Muscle of leg (tissue), 11 donors: ENCODE measurements around the gene TDRD7. TPM values are rescaled to one million over a fixed set of nuclear protein-coding genes. Genes with fewer than 3 reads are reported as not detected.
A peak's percentile ranks its signal among the peaks of the same experiment; 100 is the strongest.
"Not testable (repeated sequence)": the region's sequence is repeated elsewhere in the genome, so short reads cannot be mapped to it uniquely, and the experiment has no call there.

Experiments
- DNase-seq: peaks from one replicate; pipeline ENCODE4 v3.0.0; 2013
- H3K27ac ChIP-seq: one replicate; pipeline ENCODE4 v1.5.1; 2013; ENCODE audit warnings: mild to moderate bottlenecking, low read length, control low read depth
- H3K27me3 ChIP-seq: one replicate; pipeline ENCODE4 v1.6.1; 2013; ENCODE audit warnings: low read length; ENCODE audit not compliant: control insufficient read depth, insufficient read depth
- H3K36me3 ChIP-seq: one replicate; pipeline ENCODE4 v1.6.1; 2013; ENCODE audit warnings: low read length; ENCODE audit not compliant: control insufficient read depth, insufficient read depth
- H3K4me1 ChIP-seq: one replicate; pipeline ENCODE4 v1.6.1; 2013; ENCODE audit warnings: low read length; ENCODE audit not compliant: control insufficient read depth, insufficient read depth
- H3K4me3 ChIP-seq: one replicate; pipeline ENCODE4 v1.5.1; 2013; ENCODE audit warnings: low read length, control low read depth
- H3K9me3 ChIP-seq: replicated peaks from 2 replicates; pipeline ENCODE4 v1.6.1; 2013; ENCODE audit warnings: low read depth, low read length; ENCODE audit not compliant: control insufficient read depth
- WGBS: methylation state at CpG from one replicate; pipeline ENCODE4 v1.1.5; 2013; ENCODE audit warnings: missing lambda C conversion rate; ENCODE audit not compliant: insufficient coverage; 5-methylcytosine and 5-hydroxymethylcytosine counted together
- polyA plus RNA-seq, 8 donors: library from polyadenylated mRNA; unstranded; fragments of 120-200 nt; gene quantifications; one replicate each; pipeline versions ENCODE4 v1.2.1 to v1.2.3, GENCODE V29; 2013; ENCODE audit warnings: inconsistent platforms in 1 of 8, low replicate concordance in 1 of 8; ENCODE audit not compliant: insufficient read length in 8 of 8, insufficient read depth in 1 of 8
- total RNA-seq: library from RNA; stranded (reverse); fragments of 120-200 nt; gene quantifications from one replicate; pipeline ENCODE4 v1.2.4, GENCODE V29; 2013

TDRD7 gene
- total and polyA plus RNA-seq, 9 donors = 2.9 to 4.9 (median 4.3) TPM

DNA sequence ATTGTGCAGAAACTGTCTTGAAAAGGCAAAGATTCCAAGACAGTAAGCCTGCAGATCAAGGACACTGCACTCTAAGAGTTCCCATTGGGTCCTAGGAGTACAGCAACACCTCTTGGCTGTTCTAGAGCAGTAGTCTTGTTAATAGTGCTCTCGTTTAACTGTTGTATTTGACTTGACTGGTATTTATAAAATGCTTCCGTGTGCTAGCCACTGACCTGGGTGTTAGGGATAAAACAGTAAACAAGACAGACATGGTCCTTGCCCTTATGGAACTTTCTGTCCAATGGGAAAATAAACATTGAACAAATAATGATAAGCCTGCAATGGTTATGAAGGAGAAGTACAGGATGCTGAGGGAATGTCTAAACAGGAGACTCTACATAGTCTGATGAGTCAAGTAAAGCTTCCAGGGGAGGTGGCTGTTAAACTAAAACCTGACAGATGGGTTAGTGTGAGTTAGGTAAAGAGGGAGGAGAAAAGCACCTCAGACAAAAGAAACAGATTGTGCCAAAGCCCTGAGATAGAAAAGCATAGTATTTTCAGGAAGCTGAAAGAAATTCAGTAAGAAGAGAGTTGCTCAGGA, 33.3 kb downstream of the TDRD7 start:
- Histone ChIP-seq H3K36me3 (peaks cover 2% of the 10 kb centered on the region), H3K4me1 (peaks cover 2% of the 10 kb centered on the region), H3K27ac (no peak overlapping the region), H3K9me3 (no peaks in the 10 kb centered on the region), H3K4me3 (no peak overlapping the region), H3K27me3 (no peaks in the 10 kb centered on the region)
- DNase-seq = no peak
- 72% methylated on average over 2 of the region's 2 CpGs for WGBS

DNA sequence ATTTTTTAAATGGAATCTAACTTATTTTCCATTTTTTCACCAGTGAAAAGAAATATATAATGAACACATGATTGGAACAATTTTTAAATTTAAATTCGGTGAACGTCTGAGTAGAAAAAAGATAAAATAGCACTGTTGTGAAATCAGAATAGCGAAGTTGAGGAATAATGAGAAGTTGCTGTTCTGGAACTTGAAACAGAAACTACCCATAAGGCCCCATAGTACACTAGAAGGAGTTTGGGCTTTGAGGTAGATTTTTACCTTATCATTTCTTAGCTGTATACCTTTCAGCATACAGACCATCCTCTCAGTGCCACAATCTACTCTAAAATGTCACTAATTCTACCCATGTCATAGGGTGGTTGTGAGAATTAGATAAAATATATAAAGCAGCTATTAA, 35.1 kb downstream of the TDRD7 start:
- Histone ChIP-seq H3K4me3 (no peak overlapping the region), H3K9me3 (no peaks in the 10 kb centered on the region), H3K27ac (no peak overlapping the region), H3K4me1 (no peaks in the 10 kb centered on the region), H3K36me3 (no peaks in the 10 kb centered on the region), H3K27me3 (no peaks in the 10 kb centered on the region)
- WGBS = no CpG with 5 or more reads among the region's 3 CpGs
- peak; percentile 3 for DNase-seq

GRCh38 chr9:97453573-97453972, 41.7 kb downstream of the TDRD7 start:
- H3K27me3 ChIP-seq, H3K4me3 ChIP-seq, H3K36me3 ChIP-seq, H3K27ac ChIP-seq, H3K9me3 ChIP-seq, H3K4me1 ChIP-seq, DNase-seq: not testable (repeated sequence)
- no CpG with 5 or more reads among the region's 3 CpGs for WGBS

- not testable (repeated sequence) for H3K36me3 ChIP-seq, H3K4me3 ChIP-seq, H3K9me3 ChIP-seq, H3K27me3 ChIP-seq, H3K27ac ChIP-seq, DNase-seq, H3K4me1 ChIP-seq
Observed at GRCh38 chr9:97456841-97457240, 44.9 kb downstream of the TDRD7 start.

GRCh38 chr9:97459326-97459725, 47.4 kb downstream of the TDRD7 start:
- H3K9me3 ChIP-seq = no peaks in the 10 kb centered on the region
- H3K27ac ChIP-seq = no peak overlapping the region
- peaks cover 4% of the 10 kb centered on the region for H3K36me3 ChIP-seq
- no peak for DNase-seq
- no peaks in the 10 kb centered on the region for H3K27me3 ChIP-seq
- H3K4me1 ChIP-seq = no peaks in the 10 kb centered on the region
- no peak overlapping the region for H3K4me3 ChIP-seq

DNA sequence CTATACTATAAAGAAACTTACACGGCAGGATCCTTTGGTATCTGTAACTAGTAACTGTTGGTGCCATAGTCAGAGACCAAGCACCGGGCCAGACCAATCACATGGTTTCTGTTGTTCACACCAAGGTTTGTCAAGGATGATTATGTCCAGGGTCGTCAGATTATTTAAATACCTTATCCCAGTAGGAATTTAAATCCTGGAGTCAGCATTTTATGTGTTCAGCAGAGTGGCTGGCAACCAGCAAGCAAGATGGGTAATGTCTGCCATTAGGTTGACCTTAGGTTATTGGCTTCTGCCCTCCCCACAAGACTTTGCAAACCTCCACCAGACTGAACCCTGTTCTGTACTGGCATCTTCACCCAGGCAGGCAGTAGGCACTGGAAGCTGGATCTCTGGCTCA, 50.3 kb downstream of the TDRD7 start:
- no peaks in the 10 kb centered on the region for H3K9me3 ChIP-seq
- no peaks in the 10 kb centered on the region for H3K4me1 ChIP-seq
- no CpG with 5 or more reads among the region's 3 CpGs for WGBS
- H3K36me3 ChIP-seq = peaks cover 4% of the 10 kb centered on the region
- H3K27me3 ChIP-seq = no peaks in the 10 kb centered on the region
- H3K4me3 ChIP-seq = no peak overlapping the region
- H3K27ac ChIP-seq = no peak overlapping the region
- DNase-seq = no peak

DNA sequence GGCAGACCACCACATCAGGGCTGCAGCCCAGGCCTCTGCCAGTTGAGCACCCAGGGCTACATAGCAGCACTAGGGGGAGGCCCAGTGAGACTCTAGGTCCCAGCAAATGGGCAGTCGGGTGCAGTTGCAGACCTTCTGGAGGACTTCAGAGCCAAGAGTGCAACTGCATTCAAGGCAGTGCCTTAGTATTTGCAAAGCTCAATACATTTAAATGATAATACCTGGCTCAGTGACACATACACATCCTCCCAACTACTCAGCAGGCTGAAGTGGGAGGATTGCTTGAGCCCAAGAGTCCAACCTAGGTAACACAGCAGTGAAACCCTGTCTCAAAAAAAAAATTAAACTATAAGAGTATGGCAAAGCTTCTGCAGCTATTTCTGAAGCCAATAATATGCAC, 51.0 kb downstream of the TDRD7 start:
- Histone ChIP-seq H3K36me3 (peaks cover 4% of the 10 kb centered on the region), H3K27ac (no peak overlapping the region), H3K27me3 (no peaks in the 10 kb centered on the region), H3K4me1 (no peaks in the 10 kb centered on the region), H3K9me3 (no peaks in the 10 kb centered on the region), H3K4me3 (no peak overlapping the region)
- DNase-seq = no peak
- WGBS = 88% methylated on average over 1 of the region's 1 CpG

GRCh38 chr9:97468658-97469448, 57.0 kb downstream of the TDRD7 start:
- H3K36me3 ChIP-seq = no peaks in the 10 kb centered on the region

GRCh38 chr9:97470076-97470475, 58.2 kb downstream of the TDRD7 start:
- H3K36me3 ChIP-seq = no peaks in the 10 kb centered on the region
- peak; percentile 2 for DNase-seq
- H3K27ac ChIP-seq = no peak overlapping the region
- no peak overlapping the region for H3K4me3 ChIP-seq
- peaks cover 5% of the 10 kb centered on the region for H3K4me1 ChIP-seq
- WGBS = 47% methylated on average over 2 of the region's 2 CpGs
- no peaks in the 10 kb centered on the region for H3K9me3 ChIP-seq
- H3K27me3 ChIP-seq = no peaks in the 10 kb centered on the region

More at GRCh38 chr9:97468658-97469448, 57.0 kb downstream of the TDRD7 start:
- Histone ChIP-seq H3K27me3 (no peaks in the 10 kb centered on the region), H3K9me3 (no peaks in the 10 kb centered on the region), H3K27ac (peak overlapping the region; percentile 13), H3K4me3 (no peak overlapping the region), H3K4me1 (peaks cover 5% of the 10 kb centered on the region)
- WGBS = 36% methylated on average over 1 of the region's 4 CpGs
- DNase-seq = peak; percentile 81

GRCh38 chr9:97473717-97474116, 61.8 kb downstream of the TDRD7 start:
- Histone ChIP-seq H3K36me3 (no peaks in the 10 kb centered on the region), H3K4me3 (no peak overlapping the region), H3K9me3 (no peaks in the 10 kb centered on the region), H3K27ac (peak overlapping the region; percentile 80), H3K4me1 (peaks cover 5% of the 10 kb centered on the region), H3K27me3 (no peaks in the 10 kb centered on the region)
- 60% methylated on average over 1 of the region's 3 CpGs for WGBS
- peak; percentile 55 for DNase-seq
